Bladder microvascular endothelial cell (primary cell): ENCODE measurements around the gene PNPLA5. TPM values are rescaled to one million over a fixed set of nuclear protein-coding genes. Genes with fewer than 3 reads are reported as not detected.

Experiments
- total RNA-seq: library from RNA; depleted of rRNA; stranded (reverse); fragments of >200 nt; gene quantifications from 2 replicates; pipeline ENCODE4 v1.2.3, GENCODE V29; 2014

The PNPLA5 gene
- total RNA-seq: not detected in 2 replicates

DNA sequence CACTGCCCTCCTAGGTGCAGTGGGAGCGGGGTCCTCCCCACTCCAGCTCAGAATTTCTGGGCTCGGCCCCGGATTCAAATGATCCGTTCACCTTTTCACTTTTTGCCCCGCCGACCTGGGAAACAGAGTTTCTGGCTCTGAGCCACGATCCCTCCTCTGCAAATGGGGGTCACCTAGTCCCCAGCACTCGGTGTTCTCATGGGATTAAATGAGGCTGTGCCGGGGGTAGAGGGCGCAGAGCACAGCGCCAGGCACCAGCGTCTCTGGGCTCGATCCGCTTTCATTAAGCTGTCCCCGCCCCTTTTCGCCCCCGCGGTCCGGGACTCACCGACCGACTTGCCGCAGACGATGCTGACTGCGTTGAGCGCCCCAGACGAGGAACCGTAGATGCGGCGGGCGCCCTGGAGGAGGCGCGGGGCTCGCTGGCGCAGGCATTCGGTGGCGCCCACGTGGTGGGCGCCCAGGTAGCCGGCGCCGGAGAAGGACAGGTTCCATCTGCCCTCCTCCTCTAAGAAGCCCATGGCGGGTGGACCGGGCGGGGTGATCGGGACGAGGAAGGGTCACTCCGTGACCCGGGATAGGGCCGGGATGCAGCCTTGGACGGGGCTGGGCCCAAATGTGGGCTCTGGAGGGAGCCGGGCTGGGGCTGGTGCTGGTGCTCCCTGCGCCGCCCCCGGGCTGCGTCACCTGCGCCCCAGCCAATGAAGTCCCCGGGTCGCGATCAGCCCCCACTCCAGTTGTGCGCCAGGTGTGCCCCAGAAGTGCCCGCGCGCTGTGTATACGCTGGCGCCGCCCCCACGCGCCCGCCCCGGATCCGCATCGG, at the start of gene PNPLA5:
PNPLA5 (minus strand) TSS at position 654 of the 823 bp plus-strand sequence; CDS start at position 521, 133 bp downstream.

DNA sequence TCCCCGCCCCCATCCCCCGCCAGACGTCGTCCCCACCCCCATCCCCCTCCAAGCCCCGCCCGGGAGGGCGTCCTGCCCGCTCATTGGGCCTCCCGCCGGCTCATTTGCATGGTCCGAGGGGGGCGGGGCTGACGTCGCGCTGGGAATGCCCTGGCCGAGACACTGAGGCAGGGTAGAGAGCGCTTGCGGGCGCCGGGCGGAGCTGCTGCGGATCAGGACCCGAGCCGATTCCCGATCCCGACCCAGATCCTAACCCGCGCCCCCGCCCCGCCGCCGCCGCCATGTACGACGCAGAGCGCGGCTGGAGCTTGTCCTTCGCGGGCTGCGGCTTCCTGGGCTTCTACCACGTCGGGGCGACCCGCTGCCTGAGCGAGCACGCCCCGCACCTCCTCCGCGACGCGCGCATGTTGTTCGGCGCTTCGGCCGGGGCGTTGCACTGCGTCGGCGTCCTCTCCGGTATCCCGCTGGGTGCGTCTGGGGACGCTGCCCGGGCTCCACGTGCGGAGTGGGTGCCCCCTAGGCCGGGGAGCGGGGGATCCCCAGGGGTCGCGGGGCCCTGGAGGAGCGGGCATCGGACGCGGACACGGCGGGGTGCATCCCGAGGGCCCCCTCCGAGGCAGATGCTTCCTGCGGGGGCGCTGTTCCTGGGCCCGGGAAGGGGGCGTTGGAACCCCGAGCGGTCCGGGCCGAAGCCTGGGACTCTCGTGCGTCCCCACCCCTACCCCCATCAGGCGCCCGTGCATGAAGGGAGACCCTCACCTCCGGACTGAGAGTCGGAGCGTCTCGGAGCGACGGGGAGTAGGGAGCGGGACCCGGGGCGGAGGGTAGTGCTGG, 32.0 kb upstream of the PNPLA5 start, which contains the start of gene PNPLA3:
PNPLA3 (plus strand) TSS at position 175 of the 834 bp plus-strand sequence; CDS start at position 282, 107 bp downstream.

DNA sequence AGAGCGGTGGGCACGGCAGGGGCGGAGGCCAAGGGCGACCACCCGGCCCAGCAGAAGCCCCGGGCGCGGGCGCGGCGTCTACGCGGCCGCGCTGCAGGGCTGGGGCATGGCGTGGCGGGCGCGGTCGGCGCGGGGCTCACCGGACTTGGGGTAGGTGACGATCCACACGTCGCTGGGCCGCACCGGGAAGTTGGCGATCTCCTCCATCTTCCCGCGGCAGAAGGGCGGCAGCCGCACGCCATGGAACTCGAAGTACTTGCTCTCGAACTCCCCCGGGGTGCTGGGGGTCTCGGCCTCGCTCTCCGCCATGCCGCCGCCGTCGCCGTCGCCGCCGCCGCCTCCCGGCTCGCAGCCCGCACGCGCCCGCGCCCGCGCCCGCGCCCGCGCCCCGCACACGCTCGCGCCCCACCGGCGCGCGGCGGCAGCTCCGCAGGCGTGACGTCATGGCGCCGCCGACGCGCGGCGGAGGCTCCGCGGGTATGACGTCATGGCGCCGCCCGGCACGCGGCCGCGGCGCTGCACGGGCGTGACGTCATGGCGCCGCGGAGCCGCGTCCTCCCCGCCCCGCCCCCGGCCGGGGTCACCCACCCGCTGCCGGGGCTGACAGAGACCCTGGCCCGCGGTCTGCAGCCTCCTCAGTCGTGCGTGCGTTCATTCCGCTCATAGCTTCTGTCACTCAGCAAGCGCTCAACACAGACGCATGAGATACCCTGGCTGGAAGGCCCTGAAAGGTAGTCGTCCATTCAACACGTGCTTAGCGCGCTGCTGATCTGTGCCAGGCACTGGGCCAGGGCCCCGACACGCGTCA, 29.5 kb downstream of the PNPLA5 start, which contains the start of gene SULT4A1:
SULT4A1 (minus strand) TSS at position 440 of the 808 bp plus-strand sequence; CDS start at position 309, 131 bp downstream.

Other genes starting within 250 kb of the PNPLA5 start
- gene EFCAB6, start 79.7 kb downstream of the PNPLA5 start, total RNA-seq: under 0.01 and 0.50 TPM in 2 replicates
- gene SULT4A1, start 29.5 kb downstream of the PNPLA5 start, total RNA-seq: not detected in 2 replicates
- 0.49 and 1.7 TPM in 2 replicates for gene PNPLA3, start 31.8 kb upstream of the PNPLA5 start, total RNA-seq
- gene SAMM50, start 63.4 kb upstream of the PNPLA5 start, total RNA-seq: 28.5 and 52.7 TPM in 2 replicates
- gene PARVB, start 132.3 kb upstream of the PNPLA5 start, total RNA-seq: 27.4 and 152 TPM in 2 replicates